B cell (primary cell): Measurements from ENCODE around the gene BRINP2.

ENCODE experiments used
- CTCF ChIP-seq: fragments of 200-600 bp; IDR thresholded peaks from one replicate; pipeline ENCODE4 v1.8.0; 2022; ENCODE audit warnings: antibody characterized with exemption, mild to moderate bottlenecking
- EZH2 ChIP-seq: IDR thresholded peaks from 2 replicates; pipeline ENCODE4 v1.6.1; 2012; ENCODE audit warnings: borderline replicate concordance, low read depth, mild to moderate bottlenecking, moderate library complexity, low read length; ENCODE audit not compliant: insufficient read depth, poor library complexity, severe bottlenecking

GRCh38 chr1:177273141-177273540 is 102.4 kb downstream of the BRINP2 start:
- TF ChIP-seq CTCF (no peak), EZH2 (no peak)
